GM23338 (cell line): ENCODE data around the gene HEATR1.

Experiments used
- CREB1 ChIP-seq: fragments of 250-450 bp; sonication (Bioruptor Pico); IDR thresholded peaks from 2 replicates; pipeline ENCODE4 v1.5.0; 2020; ENCODE audit warnings: low read depth, mild to moderate bottlenecking, moderate library complexity
- EZH2 ChIP-seq: fragments of 200-600 bp; sonication (generic); IDR thresholded peaks from one replicate; pipeline ENCODE4 v1.8.0; 2017; ENCODE audit warnings: antibody characterized with exemption, mild to moderate bottlenecking, low read depth; ENCODE audit not compliant: unreplicated experiment
- EZH2phosphoT487 ChIP-seq: fragments of 200-600 bp; sonication (generic); IDR thresholded peaks from one replicate; pipeline ENCODE4 v1.8.1; 2018; ENCODE audit warnings: antibody characterized with exemption; ENCODE audit not compliant: unreplicated experiment
- JUNB ChIP-seq: IDR thresholded peaks from one replicate; pipeline ENCODE4 v1.6.1; 2016; ENCODE audit warnings: antibody characterized with exemption; ENCODE audit not compliant: unreplicated experiment
- POLR2AphosphoS5 ChIP-seq: IDR thresholded peaks from 2 replicates; pipeline ENCODE4 v1.6.1; 2016; ENCODE audit warnings: antibody characterized with exemption, low read depth
- TF ChIP-seq, protein P1 (sequence below), 2 experiments: fragments of 200-600 bp in 1 of 2; sonication (generic) in 1 of 2; conservative IDR thresholded peaks; 2 replicates each; pipeline versions ENCODE4 v1.5.1 to v1.6.1; 2016 to 2017; ENCODE audit warnings: antibody characterized with exemption in 2 of 2, low read depth in 2 of 2, mild to moderate bottlenecking in 2 of 2, moderate library complexity in 1 of 2
- TF ChIP-seq, protein P2 (sequence below): IDR thresholded peaks from one replicate; pipeline ENCODE4 v1.6.1; 2018; ENCODE audit warnings: antibody characterized with exemption; ENCODE audit not compliant: unreplicated experiment

DNA sequence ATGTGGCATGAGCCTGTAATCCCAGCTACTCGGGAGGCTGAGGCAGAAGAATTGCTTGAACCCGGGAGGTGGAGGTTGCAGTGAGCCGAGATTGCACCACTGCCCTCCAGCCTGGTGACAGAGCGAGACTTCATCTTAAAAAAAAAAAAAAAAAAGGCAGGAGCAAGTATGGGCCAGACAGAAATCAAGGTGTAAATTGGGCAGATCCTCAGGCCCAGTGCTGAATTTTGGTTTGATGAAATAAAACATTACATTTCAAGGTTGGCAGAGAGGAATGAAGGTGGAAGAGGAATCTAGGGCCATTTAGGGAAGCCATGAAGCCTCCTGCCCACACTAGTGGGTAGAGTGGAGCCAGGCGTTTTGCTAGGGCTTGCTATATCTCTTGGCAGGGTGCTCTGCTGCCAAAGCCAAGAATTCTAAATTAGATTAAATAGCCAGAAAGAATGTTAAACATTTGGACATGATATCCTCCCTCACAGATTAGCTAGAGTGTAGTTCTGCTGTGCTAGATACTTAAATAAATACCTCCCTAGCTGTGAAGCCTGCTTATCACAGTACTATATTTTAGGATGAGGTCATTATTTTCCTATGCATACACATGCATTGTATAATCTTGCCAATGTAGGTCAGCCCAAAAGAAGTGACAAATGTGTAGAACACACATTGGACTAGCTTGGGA is 97.2 kb downstream of the HEATR1 start:
- TF ChIP-seq, protein P1, sequence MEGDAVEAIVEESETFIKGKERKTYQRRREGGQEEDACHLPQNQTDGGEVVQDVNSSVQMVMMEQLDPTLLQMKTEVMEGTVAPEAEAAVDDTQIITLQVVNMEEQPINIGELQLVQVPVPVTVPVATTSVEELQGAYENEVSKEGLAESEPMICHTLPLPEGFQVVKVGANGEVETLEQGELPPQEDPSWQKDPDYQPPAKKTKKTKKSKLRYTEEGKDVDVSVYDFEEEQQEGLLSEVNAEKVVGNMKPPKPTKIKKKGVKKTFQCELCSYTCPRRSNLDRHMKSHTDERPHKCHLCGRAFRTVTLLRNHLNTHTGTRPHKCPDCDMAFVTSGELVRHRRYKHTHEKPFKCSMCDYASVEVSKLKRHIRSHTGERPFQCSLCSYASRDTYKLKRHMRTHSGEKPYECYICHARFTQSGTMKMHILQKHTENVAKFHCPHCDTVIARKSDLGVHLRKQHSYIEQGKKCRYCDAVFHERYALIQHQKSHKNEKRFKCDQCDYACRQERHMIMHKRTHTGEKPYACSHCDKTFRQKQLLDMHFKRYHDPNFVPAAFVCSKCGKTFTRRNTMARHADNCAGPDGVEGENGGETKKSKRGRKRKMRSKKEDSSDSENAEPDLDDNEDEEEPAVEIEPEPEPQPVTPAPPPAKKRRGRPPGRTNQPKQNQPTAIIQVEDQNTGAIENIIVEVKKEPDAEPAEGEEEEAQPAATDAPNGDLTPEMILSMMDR (conservative IDR thresholded peaks at IDR 0.05; ENCODE audit: low read depth in 2 of 2): no peak
- TF ChIP-seq EZH2 (no peak), EZH2phosphoT487 (no peak), POLR2AphosphoS5 (no peak), JUNB (no peak), CREB1 (CRISPR knock-in tag) (no peak)
- TF ChIP-seq, protein P2, sequence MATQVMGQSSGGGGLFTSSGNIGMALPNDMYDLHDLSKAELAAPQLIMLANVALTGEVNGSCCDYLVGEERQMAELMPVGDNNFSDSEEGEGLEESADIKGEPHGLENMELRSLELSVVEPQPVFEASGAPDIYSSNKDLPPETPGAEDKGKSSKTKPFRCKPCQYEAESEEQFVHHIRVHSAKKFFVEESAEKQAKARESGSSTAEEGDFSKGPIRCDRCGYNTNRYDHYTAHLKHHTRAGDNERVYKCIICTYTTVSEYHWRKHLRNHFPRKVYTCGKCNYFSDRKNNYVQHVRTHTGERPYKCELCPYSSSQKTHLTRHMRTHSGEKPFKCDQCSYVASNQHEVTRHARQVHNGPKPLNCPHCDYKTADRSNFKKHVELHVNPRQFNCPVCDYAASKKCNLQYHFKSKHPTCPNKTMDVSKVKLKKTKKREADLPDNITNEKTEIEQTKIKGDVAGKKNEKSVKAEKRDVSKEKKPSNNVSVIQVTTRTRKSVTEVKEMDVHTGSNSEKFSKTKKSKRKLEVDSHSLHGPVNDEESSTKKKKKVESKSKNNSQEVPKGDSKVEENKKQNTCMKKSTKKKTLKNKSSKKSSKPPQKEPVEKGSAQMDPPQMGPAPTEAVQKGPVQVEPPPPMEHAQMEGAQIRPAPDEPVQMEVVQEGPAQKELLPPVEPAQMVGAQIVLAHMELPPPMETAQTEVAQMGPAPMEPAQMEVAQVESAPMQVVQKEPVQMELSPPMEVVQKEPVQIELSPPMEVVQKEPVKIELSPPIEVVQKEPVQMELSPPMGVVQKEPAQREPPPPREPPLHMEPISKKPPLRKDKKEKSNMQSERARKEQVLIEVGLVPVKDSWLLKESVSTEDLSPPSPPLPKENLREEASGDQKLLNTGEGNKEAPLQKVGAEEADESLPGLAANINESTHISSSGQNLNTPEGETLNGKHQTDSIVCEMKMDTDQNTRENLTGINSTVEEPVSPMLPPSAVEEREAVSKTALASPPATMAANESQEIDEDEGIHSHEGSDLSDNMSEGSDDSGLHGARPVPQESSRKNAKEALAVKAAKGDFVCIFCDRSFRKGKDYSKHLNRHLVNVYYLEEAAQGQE: no peak
